Stimulated activated CD8-positive, alpha-beta memory T cell treated with anti-CD3 and anti-CD28 coated beads, Interleukin-4, amount 100 ng/mL, for 48 hours (primary cell): ENCODE measurements around the gene CNIH1.
A peak's percentile ranks its signal among the peaks of the same experiment; 100 is the strongest.
"Not testable (repeated sequence)": the region's sequence is repeated elsewhere in the genome, so short reads cannot be mapped to it uniquely, and the experiment has no call there.

ENCODE experiments used
- DNase-seq: peaks from one replicate; pipeline ENCODE4 v3.0.0-alpha.2; 2020

CNIH1 gene

DNA sequence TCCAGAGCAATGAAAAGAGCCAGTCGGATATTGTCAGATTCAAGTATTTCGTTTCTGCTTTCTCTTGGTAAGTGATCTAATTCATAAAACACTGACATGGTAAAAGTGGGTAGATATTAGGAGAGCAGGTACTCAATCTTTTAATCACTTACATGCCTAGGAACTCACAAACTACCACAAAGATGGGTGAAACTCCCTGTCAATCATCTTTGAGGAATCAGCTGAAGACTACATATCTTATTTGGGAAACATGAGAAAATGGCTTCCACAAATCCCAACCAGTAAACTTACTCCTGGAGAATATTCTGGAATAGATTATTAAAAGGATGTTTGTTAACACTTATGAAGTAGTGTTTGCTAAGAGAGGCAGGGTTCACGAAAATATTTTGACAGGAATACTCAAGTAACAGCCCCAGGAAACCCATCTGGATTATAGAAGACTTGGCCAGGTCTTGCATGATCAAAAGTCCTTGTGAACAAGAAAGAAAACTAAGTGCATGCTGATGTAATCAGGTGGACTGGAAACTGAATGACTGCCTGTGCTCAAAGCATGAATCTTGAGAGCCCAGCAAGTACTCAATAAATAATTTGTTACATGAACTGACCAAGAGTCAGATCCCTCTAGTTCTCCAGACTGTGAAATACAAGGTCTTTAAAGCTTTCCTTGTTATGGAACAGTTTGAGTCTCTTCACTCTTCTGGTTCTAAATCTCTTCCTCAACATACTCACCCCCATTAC is 15.5 kb downstream of the CNIH1 start:
- DNase-seq = no peak

DNA sequence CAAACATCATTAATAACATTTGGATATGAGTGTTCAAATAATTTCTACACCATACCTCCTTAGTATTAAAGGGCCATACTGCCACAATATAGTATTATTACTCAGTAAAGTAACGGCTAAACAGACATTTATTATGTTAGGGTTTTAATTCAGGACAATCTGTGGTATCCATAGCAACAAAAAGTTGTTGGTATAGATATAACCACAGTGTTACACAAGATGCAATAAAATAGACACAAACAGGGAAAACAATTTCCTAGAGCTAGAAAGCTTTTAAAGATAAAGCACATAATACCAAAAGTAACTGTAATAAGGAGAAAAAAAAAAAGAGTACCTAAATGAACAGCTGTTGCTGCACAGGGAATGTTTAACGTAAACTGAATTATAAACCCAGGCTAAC is 16.1 kb downstream of the CNIH1 start:
- no peak for DNase-seq

DNA sequence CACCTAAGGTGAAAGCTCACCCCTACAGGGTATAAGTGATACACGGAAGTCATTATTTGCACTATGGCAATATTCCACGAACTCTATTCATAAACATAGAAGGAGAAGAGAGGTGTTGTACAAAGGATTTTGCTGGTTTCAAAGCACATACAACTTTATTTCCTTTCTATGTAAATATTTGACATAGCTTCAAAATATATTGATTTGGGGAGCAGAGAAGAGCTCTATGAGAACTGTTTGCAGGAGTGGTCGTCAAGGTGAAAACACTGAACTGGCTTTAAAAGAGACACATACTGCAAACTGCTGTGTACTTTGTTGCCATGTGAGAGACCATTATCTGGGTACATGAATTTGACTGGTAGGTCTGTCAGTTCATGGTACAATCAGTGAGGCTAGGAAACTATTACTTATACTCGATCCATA is 16.7 kb downstream of the CNIH1 start:
- DNase-seq = no peak

DNA sequence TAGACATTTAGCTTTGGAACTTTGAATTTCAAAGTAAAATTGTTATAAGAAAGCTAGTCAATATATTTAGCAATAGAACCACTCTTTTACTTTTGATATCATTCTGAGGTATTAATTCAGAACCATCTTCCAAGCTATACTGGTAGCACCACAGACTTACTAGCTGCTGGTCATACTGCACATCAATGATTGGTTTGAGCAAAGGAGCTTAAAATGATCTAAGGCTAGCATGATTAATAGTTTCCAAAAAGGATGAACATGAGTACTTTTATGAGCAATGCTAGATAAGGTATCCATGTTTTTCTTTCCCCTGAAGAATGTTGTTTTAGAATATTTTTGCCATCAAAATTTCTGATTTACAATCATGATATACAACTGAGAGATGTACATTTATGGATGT is 17.2 kb downstream of the CNIH1 start:
- DNase-seq = no peak

DNA sequence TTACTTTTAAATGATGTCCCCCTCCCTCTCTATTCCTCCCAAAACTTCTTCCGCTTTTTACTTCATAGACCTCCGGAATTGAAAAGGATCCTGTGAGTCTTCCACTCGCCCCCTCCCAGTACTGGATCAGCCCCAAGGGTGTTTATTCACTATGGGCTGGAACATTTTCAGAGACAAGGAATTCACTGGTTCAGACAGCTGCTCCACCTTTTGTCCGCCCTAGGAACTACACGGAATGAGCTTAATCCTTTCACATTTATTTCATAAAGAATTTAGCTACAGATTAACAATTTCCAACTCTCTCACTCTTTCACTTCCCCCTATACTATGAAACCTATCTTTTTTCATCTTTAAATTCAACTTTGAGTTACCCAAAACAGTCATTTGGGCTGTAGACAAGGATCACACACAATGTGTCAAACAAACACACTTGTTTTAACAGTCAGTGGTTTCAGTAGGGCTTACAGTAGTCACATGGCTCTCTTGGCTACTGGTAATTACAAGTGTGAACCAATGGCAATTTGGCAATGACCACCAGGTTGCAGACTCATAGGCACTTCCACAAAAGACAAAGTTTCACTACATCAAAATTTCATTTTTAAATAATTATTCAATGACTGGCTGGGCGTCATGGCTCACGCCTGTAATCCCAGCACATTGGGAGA is 20.6 kb downstream of the CNIH1 start:
- DNase-seq = no peak

DNA sequence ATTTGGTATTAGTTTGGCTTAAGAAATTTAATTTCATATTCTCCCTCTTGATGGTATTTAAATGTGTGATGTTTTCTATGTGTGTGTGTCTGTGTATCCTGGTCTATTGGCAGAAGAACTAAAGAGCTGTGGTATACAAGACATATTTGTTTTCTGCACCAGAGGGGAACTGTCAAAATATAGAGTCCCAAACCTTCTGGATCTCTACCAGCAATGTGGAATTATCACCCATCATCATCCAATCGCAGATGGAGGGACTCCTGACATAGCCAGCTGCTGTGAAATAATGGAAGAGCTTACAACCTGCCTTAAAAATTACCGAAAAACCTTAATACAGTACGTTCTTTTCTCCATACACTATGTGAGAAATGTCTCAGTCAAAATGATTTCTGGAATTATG is 29.8 kb downstream of the CNIH1 start:
- DNase-seq = no peak

DNA sequence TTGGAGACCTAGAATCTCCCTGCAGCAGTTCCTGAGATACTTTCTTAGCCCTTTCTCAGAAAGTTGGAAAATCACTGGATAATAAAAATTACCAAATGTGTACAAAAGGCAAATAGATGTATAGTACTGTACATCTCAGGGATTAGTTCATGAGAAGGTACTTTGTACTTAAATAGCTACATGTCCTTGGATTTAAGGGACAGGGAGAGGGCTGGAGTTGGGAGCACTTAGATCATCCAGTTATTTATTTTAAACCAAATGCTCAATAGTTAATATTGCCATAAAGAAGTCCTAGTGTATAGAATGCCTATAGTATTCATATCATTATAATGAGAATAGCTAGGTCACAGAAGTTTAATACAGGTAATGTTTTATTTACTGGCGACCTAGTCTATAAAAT is 31.0 kb downstream of the CNIH1 start:
- DNase-seq = no peak

DNA sequence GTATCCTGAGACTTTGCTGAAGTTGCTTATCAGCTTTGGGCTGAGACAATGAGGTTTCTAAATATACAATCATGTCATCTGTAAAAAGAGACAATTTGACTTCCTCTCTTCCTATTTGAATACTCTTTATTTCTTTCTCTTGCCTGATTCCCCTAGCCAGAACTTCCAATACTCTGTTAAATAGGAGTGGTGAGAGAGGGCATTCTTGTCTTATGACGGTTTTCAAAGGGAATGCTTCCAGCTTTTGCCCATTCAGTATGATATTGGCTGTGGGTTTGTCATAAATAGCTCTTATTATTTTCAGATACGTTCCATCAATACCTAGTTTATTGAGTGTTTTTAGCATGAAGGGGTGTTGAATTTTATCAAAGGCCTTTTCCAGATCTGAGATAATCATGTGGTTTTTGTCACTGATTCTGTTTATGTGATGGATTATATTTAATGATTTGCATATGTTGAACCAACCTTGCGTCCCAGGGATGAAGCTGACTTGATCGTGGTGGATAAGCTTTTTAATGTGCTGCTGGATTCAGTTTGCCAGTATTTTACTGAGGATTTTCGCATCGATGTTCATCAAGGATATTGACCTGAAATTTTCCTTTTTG is 37.7 kb downstream of the CNIH1 start:
- not testable (repeated sequence) for DNase-seq

DNA sequence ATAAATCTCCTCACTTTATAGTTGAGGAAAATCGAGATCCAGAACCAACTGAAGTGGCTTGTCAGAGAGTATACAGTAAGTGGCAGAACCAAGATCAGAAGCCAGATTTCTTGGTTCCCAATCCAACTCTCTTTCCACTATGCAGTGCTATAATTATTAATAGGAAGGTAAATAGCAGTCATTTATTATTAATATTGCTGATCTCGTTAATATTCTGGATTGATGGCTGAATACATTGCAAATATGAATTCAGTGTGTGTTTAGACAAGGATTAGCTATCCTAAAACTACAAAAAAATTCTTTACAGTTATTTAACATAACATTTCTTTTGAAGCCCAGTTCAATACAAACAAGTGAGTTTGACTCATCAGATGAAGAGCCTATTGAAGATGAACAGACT is 41.6 kb downstream of the CNIH1 start:
- DNase-seq = no peak

DNA sequence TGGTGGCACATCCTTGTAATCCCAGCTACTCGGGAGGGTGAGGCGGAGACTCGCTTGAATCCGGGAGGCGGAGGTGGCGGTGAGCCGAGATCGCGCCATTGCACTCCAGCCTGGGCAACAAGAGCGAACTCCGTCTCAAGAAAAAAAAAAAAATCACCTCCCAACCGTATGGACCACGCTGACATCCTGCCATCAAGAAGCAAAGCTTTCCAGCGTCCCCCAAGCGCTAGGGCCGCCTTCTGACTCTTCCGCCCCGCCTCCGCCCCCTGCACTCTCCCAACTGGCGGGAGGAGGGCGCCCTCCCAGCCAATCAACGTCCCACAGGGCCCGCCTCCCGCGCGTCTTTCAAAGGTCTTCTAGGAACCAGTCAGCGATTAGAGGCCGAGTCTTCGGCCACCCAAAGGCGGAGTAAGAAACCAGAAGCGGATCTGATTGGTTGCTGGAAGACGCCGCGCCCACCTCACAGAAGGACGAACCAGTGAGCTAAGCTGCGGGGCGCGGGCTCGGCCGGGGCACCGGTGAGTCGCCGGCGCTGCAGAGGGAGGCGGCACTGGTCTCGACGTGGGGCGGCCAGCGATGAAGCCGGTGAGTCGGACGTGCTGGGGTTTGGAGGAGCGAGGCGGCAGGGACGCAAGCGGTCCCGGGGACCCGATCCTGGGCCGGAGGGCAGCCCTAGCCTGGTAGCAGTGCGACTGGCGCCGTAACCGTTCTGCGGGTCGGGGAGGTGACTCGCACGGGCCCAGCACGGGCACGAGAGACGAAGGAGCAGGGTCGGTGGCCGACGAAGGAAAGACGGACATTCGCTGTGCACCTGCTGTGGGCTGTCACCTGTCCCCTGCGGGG is 44.5 kb downstream of the CNIH1 start, which contains the start of gene CDKN3:
TSS of gene CDKN3 (plus strand) at position 515 of the 843 bp plus-strand sequence. CDS start at position 577, 62 bp downstream.
- peak; percentile 97 for DNase-seq

DNA sequence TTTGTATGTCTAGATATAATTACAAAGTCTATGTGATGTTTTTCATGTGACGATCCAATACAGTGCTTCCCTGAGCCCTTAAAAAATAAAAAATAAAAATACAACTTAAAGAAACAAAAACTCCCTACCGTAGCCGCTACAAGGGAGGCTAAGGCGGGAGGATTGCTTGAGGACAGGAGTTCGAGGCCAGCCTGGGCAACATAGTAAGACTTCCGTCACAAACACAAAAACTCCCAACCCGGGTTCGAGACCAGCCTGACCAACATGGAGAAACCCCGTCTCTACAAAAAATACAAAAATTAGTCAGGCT is 45.0 kb downstream of the CNIH1 start:
- no peak for DNase-seq

DNA sequence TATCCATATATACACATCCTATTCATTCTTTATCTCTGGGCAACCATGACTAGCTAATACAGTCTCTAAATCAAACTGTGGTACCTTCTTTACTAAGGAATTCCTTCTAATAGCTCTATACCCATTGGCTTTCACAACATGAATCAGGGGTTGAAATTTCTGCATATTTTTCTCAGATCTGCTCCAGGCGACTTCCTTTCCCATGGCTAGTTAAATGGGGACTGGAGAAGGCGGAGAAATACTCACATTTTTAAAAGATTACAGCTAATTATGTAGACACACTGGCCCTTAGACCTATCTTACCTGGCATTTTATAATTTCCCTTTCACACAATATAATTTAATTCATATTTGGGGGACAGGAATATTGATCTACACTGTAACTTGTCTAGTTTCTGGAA is 45.5 kb downstream of the CNIH1 start:
- DNase-seq = no peak

DNA sequence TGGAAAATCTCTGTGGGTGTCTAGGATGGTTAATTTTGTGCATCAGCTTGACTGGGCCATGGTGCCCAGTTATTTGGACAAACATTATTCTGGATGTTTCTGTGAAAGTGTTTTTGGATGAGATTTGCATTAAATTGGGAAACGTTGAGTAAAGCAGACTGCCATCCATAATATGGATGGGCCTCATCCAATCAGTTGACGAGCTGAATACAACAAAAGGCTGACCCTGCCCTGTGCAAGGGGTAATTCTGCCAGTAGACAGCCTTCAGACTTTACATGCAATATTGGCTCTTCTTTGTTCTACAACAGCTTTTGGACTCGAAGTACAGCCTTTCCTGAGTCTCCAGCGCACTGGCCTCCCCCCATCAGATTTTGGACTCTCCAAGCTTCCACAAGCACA is 45.9 kb downstream of the CNIH1 start:
- no peak for DNase-seq

DNA sequence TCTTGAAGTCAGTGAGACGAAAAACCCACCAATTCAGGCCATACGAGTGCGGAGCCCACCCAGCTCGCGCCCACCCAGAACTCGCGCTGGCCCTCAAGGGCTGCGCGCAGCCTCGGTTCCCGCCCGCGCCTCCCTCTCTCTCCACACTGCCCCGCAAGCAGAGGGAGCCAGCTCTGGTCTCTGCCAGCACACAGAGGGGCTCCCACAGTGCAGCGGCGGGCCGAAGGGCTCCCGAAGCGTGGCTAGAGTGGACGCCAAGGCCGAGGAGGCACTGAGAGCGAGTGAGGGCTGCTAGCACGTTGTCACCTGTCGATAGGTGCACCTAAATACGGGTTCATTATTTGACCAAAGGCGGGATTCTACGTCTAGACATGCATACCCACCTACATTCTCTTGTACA is 46.6 kb downstream of the CNIH1 start:
- no peak for DNase-seq

DNA sequence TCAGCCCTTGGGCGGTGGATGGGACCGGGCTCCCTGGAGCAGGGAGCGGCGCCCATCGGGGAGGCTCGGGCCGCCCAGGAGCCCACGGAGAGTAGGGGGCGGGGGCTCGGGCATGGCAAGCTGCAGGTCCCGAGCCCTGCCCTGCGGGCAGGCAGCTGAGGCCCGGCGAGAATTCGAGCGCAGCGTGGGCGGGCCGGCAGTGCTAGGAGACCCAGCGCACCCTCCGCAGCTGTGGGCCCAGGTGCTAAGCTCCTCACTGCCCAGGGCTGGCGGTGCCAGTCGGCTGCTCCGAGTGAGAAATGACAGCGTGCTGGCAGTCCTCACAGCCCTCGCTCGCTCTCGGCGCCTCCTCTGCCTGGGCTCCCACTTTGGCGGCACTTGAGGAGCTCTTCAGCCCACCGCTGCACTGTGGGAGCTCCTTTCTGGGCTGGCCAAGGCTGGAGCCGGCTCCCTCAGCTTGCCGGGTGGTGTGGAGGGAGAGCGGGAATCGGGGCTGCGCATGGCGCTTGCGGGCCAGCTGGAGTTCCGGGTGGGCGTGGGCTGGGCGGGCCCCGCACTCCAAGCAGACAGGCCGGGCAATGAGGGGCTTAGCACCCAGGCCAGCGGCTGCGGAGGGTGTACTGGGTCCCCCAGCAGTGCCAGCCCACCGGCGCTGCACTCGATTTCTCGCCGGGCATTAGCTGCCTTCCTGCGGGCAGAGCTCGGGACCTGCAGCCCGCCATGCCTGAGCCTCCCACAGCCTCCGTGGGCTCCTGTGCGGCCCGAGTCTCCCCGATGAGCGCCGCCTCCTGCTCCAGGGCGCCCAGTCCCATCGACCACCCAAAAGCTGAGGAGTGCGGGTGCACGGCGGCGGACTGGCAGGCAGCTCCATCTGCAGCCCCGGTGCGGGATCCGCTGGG is 47.9 kb downstream of the CNIH1 start:
- not testable (repeated sequence) for DNase-seq

DNA sequence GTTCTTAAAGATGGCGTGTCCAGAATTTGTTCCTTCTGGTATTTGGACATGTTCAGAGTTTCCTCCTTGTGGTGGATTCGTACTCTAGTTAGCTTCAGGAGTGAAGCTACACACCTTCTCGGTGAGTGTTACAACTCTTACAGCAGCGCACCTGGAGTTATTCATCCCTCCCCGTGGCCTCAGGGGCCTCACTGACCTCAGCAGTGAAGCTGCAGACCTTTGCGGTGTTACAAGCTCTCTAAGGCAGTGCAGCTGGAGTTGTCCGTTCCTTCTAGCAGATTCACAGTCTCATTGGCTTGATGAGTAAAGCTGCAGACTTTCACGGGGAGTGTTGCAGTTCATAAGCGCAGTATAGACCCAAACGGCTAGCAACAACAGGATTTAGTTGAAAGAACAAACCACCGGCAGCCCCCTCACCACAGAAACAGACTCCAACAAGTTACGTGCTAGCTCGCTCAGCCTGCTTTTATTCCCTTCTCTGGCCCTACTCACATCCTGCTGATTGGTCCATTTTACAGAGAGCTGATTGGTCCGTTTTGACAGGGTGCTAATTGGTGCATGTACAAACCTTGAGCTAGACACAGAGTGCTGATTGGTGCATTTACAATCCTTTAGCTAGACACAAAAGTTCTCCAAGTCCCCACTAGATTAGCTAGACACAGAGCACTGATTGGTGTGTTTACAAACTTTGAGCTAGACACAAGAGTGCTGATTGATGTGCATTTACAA is 48.9 kb downstream of the CNIH1 start:
- DNase-seq = no peak

DNA sequence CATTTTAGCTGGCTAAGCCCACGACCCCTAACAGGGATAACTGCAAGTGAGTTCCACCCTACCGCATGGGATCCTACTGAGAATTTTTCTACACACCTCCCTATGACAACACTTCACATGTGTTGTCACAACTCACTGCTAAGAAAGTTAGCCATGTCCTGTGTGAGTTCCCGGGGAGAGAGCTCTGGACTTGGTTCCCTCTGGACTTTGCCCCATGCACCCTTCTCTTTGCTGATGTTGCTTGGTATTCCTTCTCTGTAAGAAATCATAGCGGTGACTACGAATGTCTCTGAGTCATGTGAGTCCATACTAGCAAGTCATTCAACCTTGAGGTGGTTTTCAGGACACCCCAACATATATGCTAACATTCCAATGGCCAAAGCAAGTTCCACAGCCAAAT is 53.8 kb downstream of the CNIH1 start:
- DNase-seq = no peak

DNA sequence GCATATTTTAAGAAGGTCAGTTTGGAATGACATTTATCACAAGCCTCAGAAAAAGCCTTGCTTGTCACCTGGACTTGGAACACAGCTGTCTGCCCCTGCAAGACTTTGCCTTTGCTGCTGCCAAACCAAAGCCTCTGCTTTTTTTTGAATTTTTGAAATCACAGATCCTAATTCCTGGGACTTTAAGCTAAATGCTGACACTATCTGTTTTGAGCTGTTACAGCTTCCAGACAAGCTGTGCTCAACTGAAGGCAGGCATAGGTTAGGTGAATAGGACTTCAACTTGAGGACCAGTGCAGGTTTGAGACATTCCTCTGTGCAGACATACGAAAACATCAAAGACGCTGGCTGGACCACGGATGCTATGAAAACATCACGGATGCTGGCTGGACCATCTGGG is 55.6 kb downstream of the CNIH1 start:
- DNase-seq = no peak

DNA sequence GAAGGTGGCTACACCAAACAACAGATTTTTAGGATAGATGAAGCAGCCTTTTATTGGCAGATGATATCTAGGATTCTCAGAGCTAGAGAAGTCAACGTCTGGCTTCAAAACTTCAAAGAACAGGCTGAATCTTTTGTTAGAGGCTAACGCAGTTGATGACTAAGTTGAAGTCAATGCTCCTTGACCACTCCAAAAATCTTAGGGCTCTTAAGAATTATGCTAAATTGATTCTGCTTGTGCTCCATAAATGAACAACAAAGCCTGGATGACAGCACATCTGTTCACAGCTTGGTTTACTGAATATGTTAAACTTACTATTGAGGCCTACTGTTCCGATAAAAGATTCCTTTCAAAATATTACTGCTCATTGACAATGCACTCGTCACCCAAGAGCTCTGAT is 57.3 kb downstream of the CNIH1 start:
- no peak for DNase-seq

DNA sequence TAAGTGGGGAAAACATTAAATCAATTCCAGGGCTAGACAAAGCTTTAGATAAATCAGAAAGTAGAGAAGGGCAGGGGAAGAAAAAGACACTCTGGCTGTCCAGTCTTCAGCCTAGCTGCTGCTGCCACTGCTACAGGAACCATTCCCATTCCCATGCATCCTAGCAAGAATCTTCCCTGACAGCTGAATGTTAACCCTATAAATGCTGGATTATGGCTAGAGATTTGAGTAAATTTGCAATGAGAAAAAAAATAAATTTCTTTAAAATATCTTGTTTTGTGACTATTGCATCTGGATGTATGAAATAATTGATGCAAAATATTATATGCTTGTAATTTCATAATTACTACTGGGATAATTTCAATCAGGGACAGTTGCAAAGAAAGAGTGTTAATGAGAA is 59.4 kb downstream of the CNIH1 start:
- DNase-seq = no peak

DNA sequence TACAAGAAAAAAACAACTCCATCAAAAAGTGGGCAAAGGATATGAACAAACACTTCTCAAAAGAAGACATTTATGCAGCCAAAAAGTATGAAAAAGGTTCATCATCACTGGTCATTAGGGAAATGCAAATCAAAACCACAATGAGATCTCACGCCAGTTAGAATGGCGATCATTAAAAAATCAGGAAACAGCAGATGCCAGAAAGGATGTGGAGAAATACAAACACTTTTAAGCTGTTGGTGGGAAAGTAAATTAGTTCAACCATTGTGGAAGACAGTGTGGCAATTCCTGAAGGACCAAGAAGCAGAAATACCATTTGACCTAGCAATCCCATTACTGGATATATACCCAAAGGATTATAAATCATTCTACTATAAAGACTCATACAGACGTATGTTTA is 60.6 kb downstream of the CNIH1 start:
- not testable (repeated sequence) for DNase-seq

DNA sequence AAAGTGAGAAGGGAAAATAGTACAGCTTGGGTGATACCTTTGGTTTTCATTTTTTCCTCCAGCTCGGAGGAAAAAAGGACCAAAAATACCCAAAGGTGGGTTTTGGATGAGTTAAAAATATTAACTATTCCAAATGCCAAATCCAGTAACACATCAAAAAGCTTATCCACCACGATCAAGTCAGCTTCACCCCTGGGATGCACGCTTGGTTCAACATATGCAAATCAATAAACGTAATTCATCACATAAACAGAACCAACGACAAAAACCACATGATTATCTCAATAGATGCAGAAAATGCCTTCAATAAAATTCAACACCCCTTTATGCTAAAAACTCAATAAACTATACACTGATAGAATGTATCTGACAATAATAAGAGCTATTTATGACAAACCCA is 62.3 kb downstream of the CNIH1 start:
- DNase-seq = not testable (repeated sequence)
